Parathyroid adenoma (tissue), 2 donors: ENCODE measurements around the gene NKIRAS2.

Source experiments
- H2AFZ ChIP-seq: fragments of 300-600 bp; sonication (generic); one replicate; pipeline ENCODE4 v1.7.0; 2017; ENCODE audit warnings: antibody characterized with exemption, mild to moderate bottlenecking
- H3K27ac ChIP-seq: fragments of 300-600 bp; sonication (generic); one replicate; pipeline ENCODE4 v1.7.0; 2017
- H3K27me3 ChIP-seq: fragments of 300-600 bp; sonication (generic); one replicate; pipeline ENCODE4 v1.7.0; 2017; ENCODE audit warnings: low read length; ENCODE audit not compliant: control insufficient read depth, insufficient read depth
- H3K36me3 ChIP-seq: fragments of 300-600 bp; sonication (generic); one replicate; pipeline ENCODE4 v1.7.0; 2017; ENCODE audit warnings: low read length; ENCODE audit not compliant: control insufficient read depth, insufficient read depth
- H3K4me1 ChIP-seq: fragments of 300-600 bp; sonication (generic); one replicate; pipeline ENCODE4 v1.7.0; 2017; ENCODE audit warnings: control low read depth
- H3K4me2 ChIP-seq: fragments of 300-600 bp; sonication (generic); one replicate; pipeline ENCODE4 v1.7.0; 2017; ENCODE audit warnings: low read length
- H3K4me3 ChIP-seq: fragments of 300-600 bp; sonication (generic); one replicate; pipeline ENCODE4 v1.7.0; 2017; ENCODE audit warnings: low read depth, low read length
- H3K79me2 ChIP-seq: fragments of 300-600 bp; sonication (generic); one replicate; pipeline ENCODE4 v1.7.0; 2017; ENCODE audit warnings: control low read depth
- H3K9ac ChIP-seq: fragments of 300-600 bp; sonication (generic); one replicate; pipeline ENCODE4 v1.7.0; 2017; ENCODE audit warnings: mild to moderate bottlenecking
- H3K9me3 ChIP-seq: fragments of 300-600 bp; sonication (generic); one replicate; pipeline ENCODE4 v1.7.0; 2017; ENCODE audit warnings: low read length; ENCODE audit not compliant: control insufficient read depth
- CTCF ChIP-seq: fragments of 300-600 bp; sonication (generic); IDR thresholded peaks from one replicate; pipeline ENCODE4 v1.7.0; 2017; ENCODE audit warnings: antibody characterized with exemption, mild to moderate bottlenecking
- donor health status: primary hyperparathyroidism.

The NKIRAS2 gene

GRCh38 chr17:42065201-42065600 lies 45.3 kb downstream of the NKIRAS2 start:
- no peaks in the 10 kb centered on the region for H3K79me2 ChIP-seq
- H3K4me2 ChIP-seq = no peak overlapping the region
- no peaks in the 10 kb centered on the region for H3K4me1 ChIP-seq
- H3K27me3 ChIP-seq = no peaks in the 10 kb centered on the region
- no peak overlapping the region for H3K4me3 ChIP-seq
- TF ChIP-seq CTCF = no peak
- no peak overlapping the region for H3K27ac ChIP-seq
- H3K9ac ChIP-seq = no peak overlapping the region
- H3K9me3 ChIP-seq = no peaks in the 10 kb centered on the region
- H2AFZ ChIP-seq = no peak overlapping the region
- H3K36me3 ChIP-seq = no peaks in the 10 kb centered on the region

GRCh38 chr17:42067371-42068091 lies 47.6 kb downstream of the NKIRAS2 start:
- Histone ChIP-seq H2AFZ (no peak overlapping the region), H3K9ac (no peak overlapping the region), H3K9me3 (no peaks in the 10 kb centered on the region), H3K4me1 (no peaks in the 10 kb centered on the region), H3K4me3 (no peak overlapping the region), H3K79me2 (no peaks in the 10 kb centered on the region), H3K36me3 (no peaks in the 10 kb centered on the region), H3K4me2 (no peak overlapping the region), H3K27ac (no peak overlapping the region), H3K27me3 (no peaks in the 10 kb centered on the region)
- TF ChIP-seq CTCF = peak; percentile 90

GRCh38 chr17:42068979-42069378 lies 49.1 kb downstream of the NKIRAS2 start:
- H3K4me1 ChIP-seq = no peaks in the 10 kb centered on the region
- no peak overlapping the region for H2AFZ ChIP-seq
- H3K27ac ChIP-seq = no peak overlapping the region
- no peak for TF ChIP-seq CTCF
- no peak overlapping the region for H3K4me2 ChIP-seq
- no peaks in the 10 kb centered on the region for H3K27me3 ChIP-seq
- H3K79me2 ChIP-seq = no peaks in the 10 kb centered on the region
- H3K4me3 ChIP-seq = no peak overlapping the region
- no peak overlapping the region for H3K9ac ChIP-seq
- H3K9me3 ChIP-seq = no peaks in the 10 kb centered on the region
- no peaks in the 10 kb centered on the region for H3K36me3 ChIP-seq

GRCh38 chr17:42071810-42072209 lies 51.9 kb downstream of the NKIRAS2 start:
- H3K4me3 ChIP-seq = no peak overlapping the region
- peak overlapping the region; percentile 70 for H2AFZ ChIP-seq
- peak overlapping the region; percentile 78 for H3K4me2 ChIP-seq
- TF ChIP-seq CTCF = no peak
- H3K4me1 ChIP-seq = no peaks in the 10 kb centered on the region
- H3K36me3 ChIP-seq = no peaks in the 10 kb centered on the region
- H3K9me3 ChIP-seq = no peaks in the 10 kb centered on the region
- H3K79me2 ChIP-seq = no peaks in the 10 kb centered on the region
- H3K27me3 ChIP-seq = no peaks in the 10 kb centered on the region
- H3K9ac ChIP-seq = no peak overlapping the region
- no peak overlapping the region for H3K27ac ChIP-seq
